Panc1 (cell line): Measurements from ENCODE around the gene LRRC25.

Experiments
- POLR2AphosphoS5 ChIP-seq: IDR thresholded peaks from 2 replicates; pipeline ENCODE4 v1.6.1; 2012; ENCODE audit warnings: mild to moderate bottlenecking, low read depth, low read length, moderate library complexity
- TF ChIP-seq, protein P1 (sequence below): fragments of 450-650 bp; IDR thresholded peaks from 2 replicates; pipeline ENCODE4 v1.5.1; 2017; ENCODE audit warnings: mild to moderate bottlenecking
- TF ChIP-seq, protein P2 (sequence below), 2 experiments: IDR thresholded peaks; 2 replicates each; pipeline ENCODE4 v1.6.1; 2011 to 2012; ENCODE audit warnings: low read depth in 2 of 2, control low read depth in 1 of 2, low read length in 1 of 2, mild to moderate bottlenecking in 1 of 2, moderate library complexity in 1 of 2; ENCODE audit not compliant: insufficient read depth in 1 of 2

- TF ChIP-seq, protein P1, sequence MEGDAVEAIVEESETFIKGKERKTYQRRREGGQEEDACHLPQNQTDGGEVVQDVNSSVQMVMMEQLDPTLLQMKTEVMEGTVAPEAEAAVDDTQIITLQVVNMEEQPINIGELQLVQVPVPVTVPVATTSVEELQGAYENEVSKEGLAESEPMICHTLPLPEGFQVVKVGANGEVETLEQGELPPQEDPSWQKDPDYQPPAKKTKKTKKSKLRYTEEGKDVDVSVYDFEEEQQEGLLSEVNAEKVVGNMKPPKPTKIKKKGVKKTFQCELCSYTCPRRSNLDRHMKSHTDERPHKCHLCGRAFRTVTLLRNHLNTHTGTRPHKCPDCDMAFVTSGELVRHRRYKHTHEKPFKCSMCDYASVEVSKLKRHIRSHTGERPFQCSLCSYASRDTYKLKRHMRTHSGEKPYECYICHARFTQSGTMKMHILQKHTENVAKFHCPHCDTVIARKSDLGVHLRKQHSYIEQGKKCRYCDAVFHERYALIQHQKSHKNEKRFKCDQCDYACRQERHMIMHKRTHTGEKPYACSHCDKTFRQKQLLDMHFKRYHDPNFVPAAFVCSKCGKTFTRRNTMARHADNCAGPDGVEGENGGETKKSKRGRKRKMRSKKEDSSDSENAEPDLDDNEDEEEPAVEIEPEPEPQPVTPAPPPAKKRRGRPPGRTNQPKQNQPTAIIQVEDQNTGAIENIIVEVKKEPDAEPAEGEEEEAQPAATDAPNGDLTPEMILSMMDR = no peak
- no peak for TF ChIP-seq POLR2AphosphoS5
- TF ChIP-seq, protein P2, sequence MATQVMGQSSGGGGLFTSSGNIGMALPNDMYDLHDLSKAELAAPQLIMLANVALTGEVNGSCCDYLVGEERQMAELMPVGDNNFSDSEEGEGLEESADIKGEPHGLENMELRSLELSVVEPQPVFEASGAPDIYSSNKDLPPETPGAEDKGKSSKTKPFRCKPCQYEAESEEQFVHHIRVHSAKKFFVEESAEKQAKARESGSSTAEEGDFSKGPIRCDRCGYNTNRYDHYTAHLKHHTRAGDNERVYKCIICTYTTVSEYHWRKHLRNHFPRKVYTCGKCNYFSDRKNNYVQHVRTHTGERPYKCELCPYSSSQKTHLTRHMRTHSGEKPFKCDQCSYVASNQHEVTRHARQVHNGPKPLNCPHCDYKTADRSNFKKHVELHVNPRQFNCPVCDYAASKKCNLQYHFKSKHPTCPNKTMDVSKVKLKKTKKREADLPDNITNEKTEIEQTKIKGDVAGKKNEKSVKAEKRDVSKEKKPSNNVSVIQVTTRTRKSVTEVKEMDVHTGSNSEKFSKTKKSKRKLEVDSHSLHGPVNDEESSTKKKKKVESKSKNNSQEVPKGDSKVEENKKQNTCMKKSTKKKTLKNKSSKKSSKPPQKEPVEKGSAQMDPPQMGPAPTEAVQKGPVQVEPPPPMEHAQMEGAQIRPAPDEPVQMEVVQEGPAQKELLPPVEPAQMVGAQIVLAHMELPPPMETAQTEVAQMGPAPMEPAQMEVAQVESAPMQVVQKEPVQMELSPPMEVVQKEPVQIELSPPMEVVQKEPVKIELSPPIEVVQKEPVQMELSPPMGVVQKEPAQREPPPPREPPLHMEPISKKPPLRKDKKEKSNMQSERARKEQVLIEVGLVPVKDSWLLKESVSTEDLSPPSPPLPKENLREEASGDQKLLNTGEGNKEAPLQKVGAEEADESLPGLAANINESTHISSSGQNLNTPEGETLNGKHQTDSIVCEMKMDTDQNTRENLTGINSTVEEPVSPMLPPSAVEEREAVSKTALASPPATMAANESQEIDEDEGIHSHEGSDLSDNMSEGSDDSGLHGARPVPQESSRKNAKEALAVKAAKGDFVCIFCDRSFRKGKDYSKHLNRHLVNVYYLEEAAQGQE (IDR thresholded peaks at IDR 0.05; ENCODE audit: insufficient read depth in 1 of 2, low read depth in 2 of 2, low read length in 1 of 2) = no peak
These were observed 23.5 kb upstream of the LRRC25 start for GRCh38 chr19:18420930-18421329.
